ENCODE results near the gene KCNMB1.

Gene KCNMB1

GRCh38 chr5:170353961-170354360 lies 35.2 kb downstream of the KCNMB1 start:
- TF ChIP-seq, protein P1, sequence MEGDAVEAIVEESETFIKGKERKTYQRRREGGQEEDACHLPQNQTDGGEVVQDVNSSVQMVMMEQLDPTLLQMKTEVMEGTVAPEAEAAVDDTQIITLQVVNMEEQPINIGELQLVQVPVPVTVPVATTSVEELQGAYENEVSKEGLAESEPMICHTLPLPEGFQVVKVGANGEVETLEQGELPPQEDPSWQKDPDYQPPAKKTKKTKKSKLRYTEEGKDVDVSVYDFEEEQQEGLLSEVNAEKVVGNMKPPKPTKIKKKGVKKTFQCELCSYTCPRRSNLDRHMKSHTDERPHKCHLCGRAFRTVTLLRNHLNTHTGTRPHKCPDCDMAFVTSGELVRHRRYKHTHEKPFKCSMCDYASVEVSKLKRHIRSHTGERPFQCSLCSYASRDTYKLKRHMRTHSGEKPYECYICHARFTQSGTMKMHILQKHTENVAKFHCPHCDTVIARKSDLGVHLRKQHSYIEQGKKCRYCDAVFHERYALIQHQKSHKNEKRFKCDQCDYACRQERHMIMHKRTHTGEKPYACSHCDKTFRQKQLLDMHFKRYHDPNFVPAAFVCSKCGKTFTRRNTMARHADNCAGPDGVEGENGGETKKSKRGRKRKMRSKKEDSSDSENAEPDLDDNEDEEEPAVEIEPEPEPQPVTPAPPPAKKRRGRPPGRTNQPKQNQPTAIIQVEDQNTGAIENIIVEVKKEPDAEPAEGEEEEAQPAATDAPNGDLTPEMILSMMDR (IDR thresholded peaks at IDR 0.05; ENCODE audit: low read depth, low read length, missing control alignments) = no peak
- H3K4me3 ChIP-seq (replicated peaks; ENCODE audit: low read depth, low read length) = no peak overlapping the region
- no peak for DNase-seq (ENCODE audit: extremely low read depth, low read depth)

DNA sequence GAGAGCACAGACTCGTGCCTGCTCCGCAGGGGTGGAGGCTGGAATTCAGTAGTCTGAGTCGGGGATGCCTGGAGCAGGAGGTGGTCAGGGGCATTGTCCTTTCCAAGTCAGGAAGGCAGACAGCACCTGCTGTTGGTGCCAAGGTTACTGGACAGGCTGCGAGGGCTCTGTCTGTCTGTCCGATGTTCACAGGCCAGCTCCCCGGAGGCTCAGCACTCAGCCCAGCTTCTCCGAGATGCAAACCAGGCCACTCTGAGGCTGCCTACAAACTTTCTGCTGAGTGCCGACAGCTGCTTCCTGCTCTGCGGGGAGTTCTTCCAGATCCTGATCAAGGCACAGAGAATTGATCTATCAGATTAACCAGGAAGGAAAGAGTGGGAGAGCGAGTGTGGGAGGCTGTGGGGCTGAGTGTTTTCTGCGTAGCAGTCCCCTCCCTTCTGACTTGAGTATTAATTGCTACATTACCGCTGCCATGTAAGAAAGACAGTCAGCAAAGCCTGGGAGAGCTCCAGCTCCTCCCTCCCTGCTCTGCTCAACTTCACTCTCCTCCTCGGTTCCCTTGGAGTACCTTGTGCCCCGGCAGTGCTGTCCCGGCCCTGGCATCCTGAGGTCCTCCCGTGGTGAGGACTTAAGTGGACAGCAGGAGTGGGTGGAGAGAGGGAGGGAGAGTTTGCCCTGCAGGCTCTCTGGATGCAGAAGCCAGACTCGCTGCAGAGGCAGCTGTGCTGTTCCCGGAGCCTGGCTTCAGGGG lies 36.0 kb downstream of the KCNMB1 start:
- TF ChIP-seq, protein P1 (IDR thresholded peaks at IDR 0.05; ENCODE audit: low read depth, low read length, missing control alignments) = no peak
- no peak for DNase-seq (ENCODE audit: extremely low read depth, low read depth)
- no peak overlapping the region for H3K4me3 ChIP-seq (replicated peaks; ENCODE audit: low read depth, low read length)

GRCh38 chr5:170348137-170348633 lies 41.0 kb downstream of the KCNMB1 start:
- no peak for DNase-seq (ENCODE audit: extremely low read depth, low read depth)
- TF ChIP-seq, protein P1 (IDR thresholded peaks at IDR 0.05; ENCODE audit: low read depth, low read length, missing control alignments) = no peak
- no peak overlapping the region for H3K4me3 ChIP-seq (replicated peaks; ENCODE audit: low read depth, low read length)

GRCh38 chr5:170347022-170347567 lies 42.1 kb downstream of the KCNMB1 start:
- no peak for DNase-seq (ENCODE audit: extremely low read depth, low read depth)
- no peak overlapping the region for H3K4me3 ChIP-seq (replicated peaks; ENCODE audit: low read depth, low read length)
- TF ChIP-seq, protein P1 (IDR thresholded peaks at IDR 0.05; ENCODE audit: low read depth, low read length, missing control alignments) = no peak

DNA sequence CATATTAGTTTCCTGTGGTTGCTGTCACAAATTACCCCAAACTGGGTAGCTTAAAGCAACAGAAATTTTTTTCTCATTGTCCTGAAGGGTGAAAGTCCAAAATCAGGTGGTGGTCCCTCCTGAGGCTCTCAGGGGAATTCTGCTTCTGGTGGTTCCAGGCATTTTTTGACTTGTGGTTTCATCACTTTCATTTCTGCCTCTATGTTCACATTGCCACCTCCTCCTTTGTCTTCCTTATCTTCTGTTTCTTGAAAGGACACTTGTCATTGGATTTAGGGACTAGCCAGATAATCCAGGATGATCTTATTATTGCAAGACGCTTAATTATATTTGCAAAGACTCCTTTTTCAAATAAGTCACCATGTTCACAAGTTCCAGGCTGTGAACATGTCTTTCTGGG lies 43.2 kb downstream of the KCNMB1 start:
- H3K4me3 ChIP-seq (replicated peaks; ENCODE audit: low read depth, low read length) = no peak overlapping the region

DNA sequence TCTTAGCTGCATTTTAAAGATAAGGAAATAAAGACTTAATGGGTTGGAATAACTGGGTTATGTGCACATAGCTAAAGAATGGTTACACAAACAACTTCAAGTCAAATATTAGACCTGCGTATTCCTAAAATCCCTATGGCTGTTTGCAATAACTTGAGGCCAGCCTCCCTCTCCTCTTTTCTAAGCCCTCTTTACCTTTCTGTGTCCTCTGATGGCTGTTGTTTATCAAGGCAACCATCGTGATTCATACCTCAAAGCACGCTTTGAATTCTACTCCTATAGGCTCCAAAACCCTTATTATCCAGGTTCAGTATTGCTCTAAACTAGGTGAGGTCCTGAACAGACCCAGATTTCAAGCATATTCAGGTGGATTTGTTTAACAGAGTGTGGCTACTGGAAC lies 46.0 kb downstream of the KCNMB1 start:
- H3K4me3 ChIP-seq (replicated peaks; ENCODE audit: low read depth, low read length) = no peak overlapping the region
- no peak for DNase-seq (ENCODE audit: extremely low read depth, low read depth)
- TF ChIP-seq, protein P1 (IDR thresholded peaks at IDR 0.05; ENCODE audit: low read depth, low read length, missing control alignments) = no peak

More for the DNA sequence above, 43.2 kb downstream of the KCNMB1 start:
- TF ChIP-seq, protein P1 (IDR thresholded peaks at IDR 0.05; ENCODE audit: low read depth, low read length, missing control alignments) = no peak
- no peak for DNase-seq (ENCODE audit: extremely low read depth, low read depth)
